A549 (cell line): ENCODE data around the gene GPATCH8. TPM values are rescaled to one million over a fixed set of nuclear protein-coding genes. Genes with fewer than 3 reads are reported as not detected.

Experiments used
- ATAC-seq, 2 experiments: fragments of 200-7000 bp in 1 of 2; fragments of >200 bp in 1 of 2; cut with Nextera tagmentation in 1 of 2; cut with Tn5 transposase in 1 of 2; 3 replicates each; pipeline versions ENCODE4 v1.8.0 to v1.9.1; 2018 to 2020; ENCODE audit warnings: mild to moderate bottlenecking in 1 of 2, moderate library complexity in 1 of 2
- CTCF ChIA-PET: fragments of 300-600 bp; sonication (Branson Sonifier 250); formaldehyde crosslinking; extraction: SDS; loops from one replicate; lab custom pipeline; 2021; ENCODE audit warnings: antibody characterized with exemption, inconsistent platforms; lab: Yijun Ruan, JAX
- POLR2A ChIA-PET: fragments of 350-600 bp; formaldehyde crosslinking; extraction: SDS; loops from one replicate; lab custom pipeline; 2021; ENCODE audit warnings: antibody characterized with exemption, inconsistent platforms; lab: Yijun Ruan, JAX
- DNase-seq, 2 experiments: peaks; one replicate each; pipeline versions ENCODE4 v3.0.0 to v3.0.0-alpha.2; 2011 to 2016; ENCODE audit warnings: low read depth in 1 of 2, low spot score in 1 of 2
- FAIRE-seq: peaks from 2 replicates; lab custom pipeline; 2011; peaks lifted over from hg19 to GRCh38; lab: Jason Lieb, UNC
- H3K27ac ChIP-seq, 2 experiments: fragments of >200 bp; sonication (Bioruptor Twin); formaldehyde crosslinking; 3 replicates each; pipeline ENCODE4 v1.5.1; 2016 to 2017
- H3K4me1 ChIP-seq: fragments of >200 bp; sonication (Bioruptor Twin); formaldehyde crosslinking; 3 replicates; pipeline ENCODE4 v1.6.1; 2016
- H3K4me2 ChIP-seq: fragments of >200 bp; sonication (Bioruptor Twin); formaldehyde crosslinking; 3 replicates; pipeline ENCODE4 v1.6.1; 2016
- H3K4me3 ChIP-seq: fragments of >200 bp; sonication (Bioruptor Twin); formaldehyde crosslinking; 3 replicates; pipeline ENCODE4 v1.5.1; 2016
- H3K9me3 ChIP-seq: fragments of >200 bp; sonication (Bioruptor Twin); formaldehyde crosslinking; 3 replicates; pipeline ENCODE4 v1.6.1; 2016
- BCL3 ChIP-seq: fragments of >200 bp; sonication (Bioruptor Twin); formaldehyde crosslinking; IDR thresholded peaks from 3 replicates; pipeline ENCODE4 v1.6.1; 2016
- BHLHE40 ChIP-seq: IDR thresholded peaks from 2 replicates; pipeline ENCODE4 v1.6.1; 2012; ENCODE audit warnings: low read depth, low read length, inconsistent platforms
- CBX2 ChIP-seq: fragments of 200-600 bp; sonication (generic); IDR thresholded peaks from 2 replicates; pipeline ENCODE4 v1.6.1; 2016; ENCODE audit warnings: low read depth, mild to moderate bottlenecking, borderline replicate concordance
- CBX8 ChIP-seq: fragments of 200-600 bp; sonication (generic); IDR thresholded peaks from 2 replicates; pipeline ENCODE4 v1.6.1; 2016
- CTCF ChIP-seq: fragments of >200 bp; sonication (Bioruptor Twin); formaldehyde crosslinking; IDR thresholded peaks from 3 replicates; pipeline ENCODE4 v1.5.1; 2016
- E2F6 ChIP-seq: IDR thresholded peaks from 2 replicates; pipeline ENCODE4 v1.6.1; 2012; ENCODE audit warnings: low read depth, borderline replicate concordance
- EHF ChIP-seq: fragments of 250-450 bp; sonication (Bioruptor Pico); IDR thresholded peaks from 2 replicates; pipeline ENCODE4 v1.5.0; 2020; ENCODE audit warnings: mild to moderate bottlenecking
- ELK1 ChIP-seq: fragments of 150-350 bp; IDR thresholded peaks from 2 replicates; pipeline ENCODE4 v1.6.1; 2014; ENCODE audit warnings: low read depth, mild to moderate bottlenecking, low read length
- ESRRA ChIP-seq: fragments of 150-350 bp; IDR thresholded peaks from 2 replicates; pipeline ENCODE4 v1.6.1; 2014; ENCODE audit warnings: mild to moderate bottlenecking, low read length, borderline replicate concordance
- FOSL2 ChIP-seq, 2 experiments: fragments of 450-650 bp in 1 of 2; fragments of >200 bp in 1 of 2; sonication (Bioruptor Twin) in 1 of 2; formaldehyde crosslinking; IDR thresholded peaks; 2 replicates each; pipeline versions ENCODE4 v1.5.0 to v1.6.1; 2016 to 2020; ENCODE audit warnings: mild to moderate bottlenecking in 1 of 2, moderate library complexity in 1 of 2
- FOXS1 ChIP-seq: fragments of 250-450 bp; sonication (Bioruptor Pico); IDR thresholded peaks from 2 replicates; pipeline ENCODE4 v1.5.0; 2020; ENCODE audit warnings: mild to moderate bottlenecking, moderate library complexity
- GATA3 ChIP-seq: IDR thresholded peaks from 2 replicates; pipeline ENCODE4 v1.6.1; 2012; ENCODE audit warnings: borderline replicate concordance
- HES2 ChIP-seq: fragments of >200 bp; sonication (Bioruptor Twin); formaldehyde crosslinking; IDR thresholded peaks from 2 replicates; pipeline ENCODE4 v1.6.1; 2016
- HOXA7 ChIP-seq: fragments of 250-450 bp; sonication (Bioruptor Pico); IDR thresholded peaks from 2 replicates; pipeline ENCODE4 v1.5.0; 2020; ENCODE audit warnings: mild to moderate bottlenecking, moderate library complexity
- HOXB5 ChIP-seq: fragments of 250-450 bp; sonication (Bioruptor Pico); IDR thresholded peaks from 2 replicates; pipeline ENCODE4 v1.5.0; 2020; ENCODE audit warnings: mild to moderate bottlenecking, moderate library complexity
- JUN ChIP-seq, 2 experiments: fragments of >200 bp; sonication (Bioruptor Twin); formaldehyde crosslinking; IDR thresholded peaks; 2 replicates in 1 of 2; 3 replicates in 1 of 2; pipeline ENCODE4 v1.6.1; 2016 to 2017
- KDM5A ChIP-seq: fragments of 200-600 bp; sonication (generic); IDR thresholded peaks from 2 replicates; pipeline ENCODE4 v1.6.1; 2016; ENCODE audit warnings: antibody characterized with exemption, mild to moderate bottlenecking
- MAX ChIP-seq: IDR thresholded peaks from 2 replicates; pipeline ENCODE4 v1.6.1; 2012
- MAZ ChIP-seq: fragments of 150-350 bp; IDR thresholded peaks from 2 replicates; pipeline ENCODE4 v1.6.1; 2014; ENCODE audit warnings: antibody characterized with exemption, low read depth, low read length, borderline replicate concordance
- MYC ChIP-seq: IDR thresholded peaks from 2 replicates; pipeline ENCODE4 v1.6.1; 2012; ENCODE audit warnings: mild to moderate bottlenecking, inconsistent platforms, low read length, improper control_type of control experiment, borderline replicate concordance
- NPAS2 ChIP-seq: fragments of 250-450 bp; sonication (Bioruptor Pico); IDR thresholded peaks from 2 replicates; pipeline ENCODE4 v1.8.0; 2022; ENCODE audit warnings: mild to moderate bottlenecking, moderate library complexity, borderline replicate concordance
- NR3C1 ChIP-seq: fragments of >200 bp; sonication (Bioruptor Twin); formaldehyde crosslinking; IDR thresholded peaks from 3 replicates; pipeline ENCODE4 v1.6.1; 2017
- POLR2AphosphoS2 ChIP-seq: conservative IDR thresholded peaks from 2 replicates; pipeline ENCODE4 v1.6.1; 2012; ENCODE audit warnings: low read length, improper control_type of control experiment, inconsistent platforms
- SMC3 ChIP-seq: fragments of >200 bp; sonication (Bioruptor Twin); formaldehyde crosslinking; IDR thresholded peaks from 3 replicates; pipeline ENCODE4 v1.6.1; 2018; ENCODE audit warnings: inconsistent platforms
- SREBF2 ChIP-seq: fragments of 450-650 bp; IDR thresholded peaks from 2 replicates; pipeline ENCODE4 v1.6.1; 2014; ENCODE audit warnings: mild to moderate bottlenecking, moderate library complexity
- TFCP2L1 ChIP-seq: fragments of 250-450 bp; sonication (Bioruptor Pico); IDR thresholded peaks from 2 replicates; pipeline ENCODE4 v1.5.0; 2021; ENCODE audit warnings: mild to moderate bottlenecking
- TP53 ChIP-seq: fragments of 250-450 bp; sonication (Bioruptor Pico); IDR thresholded peaks from 2 replicates; pipeline ENCODE4 v1.5.0; 2021; ENCODE audit warnings: mild to moderate bottlenecking, moderate library complexity
- USF2 ChIP-seq: fragments of 450-650 bp; IDR thresholded peaks from 2 replicates; pipeline ENCODE4 v1.6.1; 2014; ENCODE audit warnings: antibody characterized with exemption
- ZFP36 ChIP-seq: fragments of 450-650 bp; IDR thresholded peaks from 2 replicates; pipeline ENCODE4 v1.6.1; 2014; ENCODE audit warnings: borderline replicate concordance; ENCODE audit not compliant: partially characterized antibody
- WGBS: methylation state at CpG from one replicate; pipeline ENCODE4 v1.1.6; 2017; ENCODE audit errors: missing lambda C conversion rate; 5-methylcytosine and 5-hydroxymethylcytosine counted together
- polyA plus RNA-seq, 4 experiments: library from polyadenylated mRNA; depleted of rRNA in 3 of 4; stranded (reverse); fragments of >200 nt; fragmentation: RNase III in 1 of 4; extraction: RNeasy Plus Mini Kit Qiagen cat#74134 plus additional on column Dnase treatment in 1 of 4; gene quantifications; 2 replicates in 3 of 4; 3 replicates in 1 of 4; pipeline ENCODE4 v1.2.3, GENCODE V29; 2011 to 2017

GPATCH8 gene
- polyA plus RNA-seq, 2 of the 4 experiments (the other 2 are of a cell fraction): 21.7 to 27.3 TPM

- no peak for TF ChIP-seq FOXS1 (CRISPR knock-in tag)
- TF ChIP-seq HOXB5: no peak
- peak; percentile 31; the same call in 2 of the 3 replicates for TF ChIP-seq CTCF
- no peak for TF ChIP-seq NR3C1
- TF ChIP-seq JUN (IDR thresholded peaks at IDR 0.05): no peak
- TF ChIP-seq NPAS2 (CRISPR knock-in tag): no peak
- TF ChIP-seq HES2: no peak
- no peak for TF ChIP-seq MYC
- TF ChIP-seq TFCP2L1 (CRISPR knock-in tag): no peak
- no peak for TF ChIP-seq USF2
- TF ChIP-seq MAZ: peak; percentile 92
- no peak for TF ChIP-seq SREBF2
- TF ChIP-seq TP53 (CRISPR knock-in tag): no peak
- no peak for TF ChIP-seq KDM5A
Observed at GRCh38 chr17:44385287-44386181, 117.7 kb downstream of the GPATCH8 start (continued).

GRCh38 chr17:44384823-44385286, 118.4 kb downstream of the GPATCH8 start:
- Histone ChIP-seq H3K4me1 (peaks cover 3% of the 10 kb centered on the region; the same call in 1 of the 3 replicates), H3K9me3 (no peaks in the 10 kb centered on the region), H3K4me3 (peak overlapping the region; percentile 54), H3K27ac (peak overlapping the region; percentile 73 to 86), H3K4me2 (peak overlapping the region; percentile 87)
- WGBS: 42% methylated on average over 25 of the region's 26 CpGs
- ATAC-seq (peak in 1 of 2 experiments; percentile 5), FAIRE-seq (no peak), DNase-seq (no peak)
- ChIA-PET CTCF (interaction anchor here (0.6 to 6.8 kb wide), 14 partner anchors 9 to 459 kb away, joined by 3 to 62 read pairs (median 3); no protein-coding TSS in a partner anchor), POLR2A (interaction anchor here (1.3 to 1.5 kb wide), 2 partner anchors 119 to 165 kb away, joined by 4 read pairs; partner anchors contain the start of gene GPATCH8)
- TF ChIP-seq MAX: peak; percentile 79
- no peak for TF ChIP-seq GATA3
- no peak for TF ChIP-seq POLR2AphosphoS2
- no peak for TF ChIP-seq HES2
- no peak for TF ChIP-seq FOSL2 (IDR thresholded peaks at IDR 0.05)
- TF ChIP-seq FOSL2 (CRISPR knock-in tag; IDR thresholded peaks at IDR 0.05): 0 out of 2 replicates have a peak, but pooled peaks have one; percentile 4
- no peak for TF ChIP-seq TP53 (CRISPR knock-in tag)
- TF ChIP-seq CBX2: no peak
- TF ChIP-seq BCL3: no peak
- no peak for TF ChIP-seq ZFP36
- no peak for TF ChIP-seq USF2
- TF ChIP-seq ELK1: no peak
- TF ChIP-seq JUN (IDR thresholded peaks at IDR 0.05): no peak
- no peak for TF ChIP-seq MYC
- TF ChIP-seq ESRRA: no peak
- TF ChIP-seq EHF: no peak
- no peak for TF ChIP-seq KDM5A
- no peak for TF ChIP-seq HOXA7
- no peak for TF ChIP-seq BHLHE40
- TF ChIP-seq E2F6: peak; percentile 91
- TF ChIP-seq SMC3: no peak
- TF ChIP-seq FOXS1 (CRISPR knock-in tag): no peak
- no peak for TF ChIP-seq CBX8
- no peak for TF ChIP-seq SREBF2
